MCF 10A (cell line): ENCODE data around the gene MCM7. TPM values are rescaled to one million over a fixed set of nuclear protein-coding genes. Genes with fewer than 3 reads are reported as not detected.

Experiments used
- Bru-seq: library from RNA; stranded (reverse); fragments of 400-500 nt; gene quantifications from one replicate; lab custom pipeline; 2021; lab: Mats Ljungman, UMichigan
- BruChase-seq, 2 experiments: library from RNA; stranded (reverse); fragments of 400-500 nt; gene quantifications; one replicate each; lab custom pipeline; 2021; lab: Mats Ljungman, UMichigan
- BruUV-seq: library from RNA; stranded (reverse); fragments of 400-500 nt; replicated peaks from 2 replicates; lab custom pipeline; 2021; lab: Mats Ljungman, UMichigan
- CTCF ChIA-PET: fragments of 300-600 bp; sonication (Branson Sonifier 250); formaldehyde crosslinking; extraction: SDS; loops from one replicate; lab custom pipeline; 2021; ENCODE audit warnings: antibody characterized with exemption, inconsistent platforms; lab: Yijun Ruan, JAX
- POLR2A ChIA-PET: fragments of 300-600, 350-650 bp; sonication (Branson Sonifier 250); formaldehyde crosslinking; extraction: SDS; loops from one replicate; lab custom pipeline; 2020; ENCODE audit warnings: antibody characterized with exemption, inconsistent platforms; lab: Yijun Ruan, JAX
- DNase-seq: peaks from one replicate; pipeline ENCODE4 v3.0.0-alpha.2; 2018; ENCODE audit not compliant: unreplicated experiment
- H3K27ac Mint-ChIP-seq: one replicate; pipeline ENCODE4 v1.8.0; 2022; ENCODE audit warnings: mild to moderate bottlenecking, low read depth, mixed read lengths; ENCODE audit not compliant: unreplicated experiment
- H3K27me3 Mint-ChIP-seq: one replicate; pipeline ENCODE4 v1.8.0; 2022; ENCODE audit warnings: mixed read lengths; ENCODE audit not compliant: insufficient read depth, unreplicated experiment
- H3K36me3 Mint-ChIP-seq: one replicate; pipeline ENCODE4 v1.8.0; 2022; ENCODE audit warnings: mild to moderate bottlenecking, moderate library complexity, mixed read lengths; ENCODE audit not compliant: insufficient read depth, unreplicated experiment
- H3K4me1 Mint-ChIP-seq: one replicate; pipeline ENCODE4 v1.8.0; 2022; ENCODE audit warnings: mixed read lengths; ENCODE audit not compliant: insufficient read depth, unreplicated experiment
- H3K4me3 Mint-ChIP-seq: one replicate; pipeline ENCODE4 v1.8.0; 2022; ENCODE audit warnings: mild to moderate bottlenecking, moderate library complexity, mixed read lengths; ENCODE audit not compliant: unreplicated experiment
- H3K9me3 Mint-ChIP-seq: one replicate; pipeline ENCODE4 v1.8.0; 2022; ENCODE audit warnings: mixed read lengths; ENCODE audit not compliant: unreplicated experiment
- CTCF ChIP-seq: fragments of 200-600 bp; IDR thresholded peaks from one replicate; pipeline ENCODE4 v1.8.0; 2022; ENCODE audit warnings: antibody characterized with exemption, mild to moderate bottlenecking; ENCODE audit not compliant: unreplicated experiment
- intact Hi-C: fragments of 100-400 bp; cut with micrococcal nuclease; formaldehyde crosslinking; loops from 2 replicates; pipeline ENCODE4 v1.14.1; 2022
- long read RNA-seq: library from polyadenylated mRNA; stranded (forward); transcript quantifications from one replicate; pipeline ENCODE4 v2.0.0, GENCODE V29; 2022
- total RNA-seq: library from RNA; stranded (reverse); gene quantifications from 2 replicates; pipeline ENCODE4 v1.2.3, GENCODE V29; 2022

The MCM7 gene
- 38.5 and 67.8 TPM in 2 replicates for total RNA-seq
- percentile 78 among the genes with signal in this experiment for Bru-seq, nascent RNA
- percentile 82 among the genes with signal in this experiment for BruChase-seq, experiment 1, labeled RNA remaining after a 6-hour chase
- BruChase-seq, experiment 2, labeled RNA remaining after a 2-hour chase = percentile 77 among the genes with signal in this experiment
- long read RNA-seq, transcript MCM7-201 (15 exons, 2,957 nt) = major isoform, 111 of 156 reads
- long read RNA-seq, partial matches to known transcripts = 9 of 156 reads
- long read RNA-seq, other reads (novel, unspliced or antisense) = 35 of 156 reads

- peaks cover 75% of the 10 kb centered on the region for H3K36me3 Mint-ChIP-seq
- H3K27ac Mint-ChIP-seq = peak within 1 kb of the TSS; percentile 99
- peak; percentile 99 for DNase-seq
- ChIA-PET POLR2A (interaction anchor here (0.5 to 5.8 kb wide), 28 partner anchors 12 to 1526 kb away, joined by 3 to 92 read pairs (median 6); partner anchors contain the start of genes CNPY4, COPS6, LAMTOR4 and MBLAC1), CTCF (interaction anchor here (0.5 to 3.0 kb wide), 6 partner anchors 16 to 958 kb away, joined by 3 to 16 read pairs (median 3); no protein-coding TSS in a partner anchor)
- H3K27me3 Mint-ChIP-seq = no peaks in the 10 kb centered on the region
- no peaks in the 10 kb centered on the region for H3K9me3 Mint-ChIP-seq
- intact Hi-C loops = loop anchor here (1.0 to 2.0 kb wide), 2 partner anchors 18 to 20 kb away; partner anchors contain the start of genes CNPY4, TAF6 and ZNF3
- H3K4me1 Mint-ChIP-seq = peaks cover 32% of the 10 kb centered on the region
- no TSS peak for BruUV-seq
- peak within 1 kb of the TSS; percentile 98 for H3K4me3 Mint-ChIP-seq
- no peak for TF ChIP-seq CTCF
These were observed at the start of gene MCM7, which contains the start of gene AP4M1 for GRCh38 chr7:100101016-100101862. MCM7 (minus strand) TSS chr7:100101397; CDS start chr7:100101294, 103 bp downstream. AP4M1 (plus strand) TSS chr7:100101643; CDS start chr7:100101715, 72 bp downstream.

GRCh38 chr7:100148559-100149328 lies 47.5 kb upstream of the MCM7 start, which contains the start of gene LAMTOR4:
LAMTOR4 (plus strand) TSS chr7:100148918; CDS start chr7:100148973, 55 bp downstream.
- peak within 1 kb of the TSS; percentile 92 for H3K4me3 Mint-ChIP-seq
- POLR2A ChIA-PET = interaction anchor here (0.6 to 4.3 kb wide), 22 partner anchors 8 to 280 kb away, joined by 3 to 58 read pairs (median 4); partner anchors contain the start of genes AP4M1, COPS6, GAL3ST4 and GPC2
- no peak for TF ChIP-seq CTCF
- DNase-seq = peak; percentile 99
- peaks cover 27% of the 10 kb centered on the region for H3K36me3 Mint-ChIP-seq
- intact Hi-C loops = no loop called here
- H3K9me3 Mint-ChIP-seq = no peaks in the 10 kb centered on the region
- H3K27ac Mint-ChIP-seq = peak within 1 kb of the TSS; percentile 82
- peaks cover 14% of the 10 kb centered on the region for H3K4me1 Mint-ChIP-seq
- H3K27me3 Mint-ChIP-seq = no peaks in the 10 kb centered on the region
- CTCF ChIA-PET = interaction anchor here (0.6 to 1.3 kb wide), 2 partner anchors 18 to 67 kb away, joined by 3 read pairs; no protein-coding TSS in a partner anchor
- BruUV-seq = no TSS peak

GRCh38 chr7:100148225-100148558 lies 47.0 kb upstream of the MCM7 start:
- no TSS peak for BruUV-seq
- ChIA-PET POLR2A (interaction anchor here (0.8 to 4.3 kb wide), 16 partner anchors 11 to 281 kb away, joined by 3 to 58 read pairs (median 5); partner anchors contain the start of genes AP4M1, COPS6, GAL3ST4 and GPC2), CTCF (interaction anchor here (0.6 to 1.3 kb wide), 2 partner anchors 17 to 67 kb away, joined by 3 read pairs; no protein-coding TSS in a partner anchor)
- H3K4me1 Mint-ChIP-seq = peaks cover 14% of the 10 kb centered on the region
- intact Hi-C loops = no loop called here
- no peak for TF ChIP-seq CTCF
- peak overlapping the region; percentile 92 for H3K4me3 Mint-ChIP-seq
- DNase-seq = no peak
- H3K9me3 Mint-ChIP-seq = no peaks in the 10 kb centered on the region
- peak overlapping the region; percentile 82 for H3K27ac Mint-ChIP-seq
- H3K27me3 Mint-ChIP-seq = no peaks in the 10 kb centered on the region
- H3K36me3 Mint-ChIP-seq = peaks cover 27% of the 10 kb centered on the region
